BE2C (cell line): ENCODE results near the gene FBXO10.
"Not testable (repeated sequence)": the region's sequence is repeated elsewhere in the genome, so short reads cannot be mapped to it uniquely, and the experiment has no call there.

Source experiments
- DNase-seq: peaks from one replicate; pipeline ENCODE4 v3.0.0-alpha.2; 2020
- H3K27me3 ChIP-seq: fragments of 250-450 bp; sonication (Bioruptor Pico); 2 replicates; pipeline ENCODE4 v1.5.1; 2020; ENCODE audit warnings: mild to moderate bottlenecking
- H3K36me3 ChIP-seq: fragments of 250-450 bp; sonication (Bioruptor Pico); 2 replicates; pipeline ENCODE4 v1.5.1; 2020; ENCODE audit warnings: mild to moderate bottlenecking
- H3K4me1 ChIP-seq: fragments of 250-450 bp; sonication (Bioruptor Pico); 2 replicates; pipeline ENCODE4 v1.5.1; 2020
- H3K4me3 ChIP-seq: 2 replicates; pipeline ENCODE4 v1.5.1; 2011; ENCODE audit warnings: low read depth, low read length
- H3K9me3 ChIP-seq: fragments of 250-450 bp; sonication (Bioruptor Pico); 2 replicates; pipeline ENCODE4 v1.5.1; 2020
- CTCF ChIP-seq: IDR thresholded peaks from 2 replicates; pipeline ENCODE4 v1.5.1; 2012; ENCODE audit warnings: mild to moderate bottlenecking, low read depth, low read length

The FBXO10 gene

GRCh38 chr9:37491939-37492338 lies 84.2 kb downstream of the FBXO10 start:
- no peak overlapping the region for H3K4me3 ChIP-seq
- H3K9me3 ChIP-seq = no peaks in the 10 kb centered on the region
- no peak for DNase-seq
- H3K36me3 ChIP-seq = peaks cover 80% of the 10 kb centered on the region
- H3K27me3 ChIP-seq = no peaks in the 10 kb centered on the region
- no peak for TF ChIP-seq CTCF
- no peaks in the 10 kb centered on the region for H3K4me1 ChIP-seq

DNA sequence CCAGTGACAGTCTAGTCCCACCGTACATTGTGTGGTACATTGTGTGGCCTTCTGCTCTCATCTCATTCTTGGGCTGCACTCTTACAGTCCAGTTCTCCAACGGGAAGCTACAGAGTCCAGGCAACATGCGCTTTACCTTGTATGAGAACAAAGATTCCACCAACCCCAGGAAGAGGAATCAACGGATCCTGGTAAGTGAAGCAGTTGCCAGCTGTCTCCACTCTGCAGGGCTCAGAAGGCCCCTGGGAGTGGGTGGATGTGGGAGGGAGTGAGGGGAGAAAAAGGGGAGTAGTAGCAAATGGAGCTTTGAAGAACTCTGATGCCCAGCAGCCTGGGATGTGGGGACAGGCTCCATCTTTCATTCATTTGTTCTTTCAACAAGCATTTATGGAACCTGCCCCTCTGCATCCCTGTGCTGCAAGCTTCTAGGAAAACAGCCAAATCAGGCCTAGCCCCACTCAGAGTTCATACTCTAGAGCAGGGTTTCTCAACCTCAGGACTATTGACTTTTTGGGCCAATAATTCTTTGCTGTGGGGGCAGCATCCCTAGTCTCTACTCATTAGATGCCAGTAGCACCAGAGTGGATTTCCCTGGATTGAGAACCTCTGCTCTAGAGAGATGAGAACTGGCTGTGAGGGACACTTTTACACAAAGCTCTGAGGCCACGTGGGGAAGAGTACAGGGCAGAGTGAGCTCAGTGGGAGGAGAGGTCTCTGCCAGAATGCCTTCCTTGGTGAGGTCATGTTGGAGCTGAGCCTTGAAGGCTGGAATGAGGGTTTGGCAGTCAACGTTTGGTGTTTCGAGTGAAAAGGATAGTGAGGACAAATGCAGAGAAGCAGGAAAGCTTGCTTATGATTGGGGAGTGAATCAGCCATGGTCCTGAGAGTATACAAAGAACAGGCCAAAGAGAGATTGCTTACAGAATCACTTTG lies 89.3 kb downstream of the FBXO10 start:
- peaks cover 35% of the 10 kb centered on the region for H3K36me3 ChIP-seq
- no peaks in the 10 kb centered on the region for H3K9me3 ChIP-seq
- no peak for DNase-seq
- peaks cover 3% of the 10 kb centered on the region; the same call in 1 of the 2 replicates for H3K4me1 ChIP-seq
- TF ChIP-seq CTCF = no peak
- no peaks in the 10 kb centered on the region for H3K27me3 ChIP-seq
- H3K4me3 ChIP-seq = peak overlapping the region; percentile 97

- Histone ChIP-seq H3K4me3 (peak overlapping the region; percentile 97), H3K36me3 (peaks cover 30% of the 10 kb centered on the region), H3K4me1 (peaks cover 3% of the 10 kb centered on the region; the same call in 1 of the 2 replicates), H3K27me3 (no peaks in the 10 kb centered on the region), H3K9me3 (no peaks in the 10 kb centered on the region)
- no peak for TF ChIP-seq CTCF
- DNase-seq = no peak
Measured at GRCh38 chr9:37486256-37486615, 89.9 kb downstream of the FBXO10 start.

DNA sequence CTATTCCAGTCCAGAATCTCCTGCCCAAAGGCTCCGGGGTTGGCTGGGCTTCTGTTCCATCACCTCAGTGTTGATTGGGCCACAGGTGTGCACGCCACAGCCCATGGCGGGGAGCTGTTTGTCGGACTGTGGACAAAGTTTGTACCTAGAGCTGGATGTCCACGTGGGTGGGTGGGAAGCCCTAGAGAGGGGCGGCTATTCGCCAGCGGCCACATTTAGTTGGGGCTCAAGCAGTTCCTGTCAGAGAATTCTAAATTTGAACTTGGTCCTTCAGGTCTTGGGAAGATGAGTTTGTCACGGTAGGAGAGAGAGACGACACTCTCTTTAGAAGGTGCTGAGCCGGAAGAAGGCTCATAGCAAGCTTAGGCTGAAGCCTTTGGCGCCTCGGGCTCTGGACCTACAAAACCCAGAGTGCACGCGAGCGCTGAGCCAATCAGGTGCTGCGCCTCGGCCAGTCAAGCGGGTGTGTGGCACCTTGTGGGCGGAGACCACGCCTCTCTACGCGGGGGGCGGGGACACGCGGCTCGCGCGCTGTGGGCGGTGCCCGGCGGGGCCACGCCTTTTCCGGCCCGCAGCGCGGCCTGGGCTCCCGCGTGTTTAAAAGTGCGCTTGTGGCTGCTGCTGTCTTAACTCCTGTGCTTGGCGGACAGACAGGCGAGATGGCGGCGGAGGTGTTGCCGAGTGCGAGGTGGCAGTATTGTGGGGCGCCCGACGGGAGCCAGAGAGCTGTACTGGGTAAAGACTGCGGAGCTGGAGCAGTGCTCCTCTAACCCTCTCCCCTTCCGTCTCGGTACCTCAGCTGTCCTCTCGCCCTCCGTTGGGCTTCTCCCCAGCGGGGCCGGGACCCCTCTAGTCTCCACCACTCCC lies 90.6 kb downstream of the FBXO10 start, which contains the start of gene POLR1E:
POLR1E (plus strand) TSS at position 560 of the 867 bp plus-strand sequence; CDS start at position 660, 100 bp downstream.
- H3K4me1 ChIP-seq = peaks cover 3% of the 10 kb centered on the region; the same call in 1 of the 2 replicates
- TF ChIP-seq CTCF = no peak
- H3K9me3 ChIP-seq = no peaks in the 10 kb centered on the region
- peak within 1 kb of the TSS; percentile 97 for H3K4me3 ChIP-seq
- DNase-seq = peak; percentile 97
- H3K27me3 ChIP-seq = no peaks in the 10 kb centered on the region
- H3K36me3 ChIP-seq = peaks cover 25% of the 10 kb centered on the region

DNA sequence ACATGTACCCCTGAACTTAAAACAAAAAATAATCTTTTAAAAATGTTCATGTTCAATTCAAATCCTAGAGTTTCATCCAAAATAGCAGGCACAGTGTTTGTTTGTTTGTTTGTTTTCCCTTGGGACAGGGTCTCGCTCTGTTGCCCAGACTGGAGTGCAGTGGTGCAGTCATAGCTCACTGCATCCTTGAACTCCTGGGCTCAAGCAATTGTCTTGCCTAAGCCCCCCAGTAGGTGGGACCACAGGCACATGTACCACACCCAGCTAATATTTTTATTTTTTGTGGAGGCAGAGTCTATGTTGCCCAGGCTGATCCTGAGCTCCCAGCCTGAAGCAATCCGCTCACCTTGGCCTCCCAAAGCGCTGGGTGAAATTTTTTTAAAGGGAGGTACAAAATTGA lies 95.4 kb downstream of the FBXO10 start:
- Histone ChIP-seq H3K4me3 (no peak overlapping the region), H3K9me3 (no peaks in the 10 kb centered on the region), H3K4me1 (peaks cover 3% of the 10 kb centered on the region; the same call in 1 of the 2 replicates), H3K36me3 (no peaks in the 10 kb centered on the region), H3K27me3 (peaks cover 12% of the 10 kb centered on the region; the same call in 1 of the 2 replicates)
- 0 out of 2 replicates have a peak, but pooled peaks have one; percentile 11 for TF ChIP-seq CTCF
- DNase-seq = no peak

GRCh38 chr9:37477987-37478619 lies 98.1 kb downstream of the FBXO10 start:
- H3K27me3 ChIP-seq = peaks cover 12% of the 10 kb centered on the region; the same call in 1 of the 2 replicates
- H3K9me3 ChIP-seq, DNase-seq, H3K4me1 ChIP-seq, H3K36me3 ChIP-seq, H3K4me3 ChIP-seq: not testable (repeated sequence)

DNA sequence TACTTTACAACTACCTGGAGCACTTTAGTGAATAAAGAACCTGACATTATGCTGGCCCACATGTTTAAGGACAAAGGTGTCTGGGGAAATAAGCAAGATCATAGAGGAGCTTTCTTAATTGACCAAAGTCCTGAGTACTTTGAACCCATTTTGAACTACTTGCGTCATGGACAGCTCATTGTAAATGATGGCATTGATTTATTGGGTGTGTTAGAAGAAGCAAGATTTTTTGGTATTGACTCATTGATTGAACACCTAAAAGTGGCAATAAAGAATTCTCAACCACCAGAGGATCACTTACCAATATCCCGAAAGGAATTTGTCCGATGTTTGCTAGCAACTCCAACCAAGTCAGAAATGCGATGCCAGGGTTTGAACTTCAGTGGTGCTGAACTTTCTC lies 98.7 kb downstream of the FBXO10 start:
- H3K4me3 ChIP-seq, DNase-seq, H3K9me3 ChIP-seq, H3K4me1 ChIP-seq, H3K36me3 ChIP-seq: not testable (repeated sequence)
- H3K27me3 ChIP-seq = peaks cover 12% of the 10 kb centered on the region; the same call in 1 of the 2 replicates
